ENCODE measurements around the gene PIN4. TPM values are rescaled to one million over a fixed set of nuclear protein-coding genes. Genes with fewer than 3 reads are reported as not detected.

PIN4 gene
- total and polyA plus RNA-seq, 2 of the 8 experiments (the other 6 are each of a cell fraction or from before 2014, with no cell fraction given): 4.8 to 9.4 TPM

- Histone ChIP-seq H3K79me2 (ENCODE audit: control insufficient read depth in 1 of 2, insufficient read depth in 2 of 2, low read length in 2 of 2) (peaks cover 0 to 22% of the 10 kb centered on the region in 2 experiments; a peak in 2 of 4 replicates), H4K8ac (ENCODE audit: extremely low read depth, insufficient read depth, low read length) (no peak overlapping the region), H2AK5ac (ENCODE audit: low read depth, low read length) (no peak overlapping the region), H3K36me3 (ENCODE audit: control insufficient read depth in 2 of 4, insufficient read depth in 4 of 4, low read length in 3 of 4) (peaks cover 0 to 10% (median 2%) of the 10 kb centered on the region in 4 experiments; a peak in 4 of 8 replicates), H4K91ac (replicated peaks; ENCODE audit: insufficient read length, low read length) (no peak overlapping the region), H3K9ac (replicated peaks in 1 of 4; ENCODE audit: extremely low read depth in 1 of 4, low read depth in 3 of 4, low read length in 3 of 4) (no peak overlapping the region), H2BK5ac (ENCODE audit: low read depth, low read length) (no peak overlapping the region), H4K20me1 (replicated peaks in 1 of 2; ENCODE audit: control insufficient read depth in 1 of 2, insufficient read depth in 2 of 2, low read length in 2 of 2) (no peaks in the 10 kb centered on the region), H3K4me2 (ENCODE audit: insufficient read depth in 1 of 2, low read depth in 2 of 2, low read length in 2 of 2) (no peak overlapping the region), H3K27ac (ENCODE audit: low read depth, low read length) (no peak overlapping the region), H2BK20ac (ENCODE audit: low read length) (no peak overlapping the region), H3K9me3 (ENCODE audit: insufficient read depth in 2 of 2, low read depth in 1 of 2, low read length in 1 of 2) (no peaks in the 10 kb centered on the region), H3K56ac (replicated peaks; ENCODE audit: insufficient read length, low read depth, low read length) (no peak overlapping the region), H3K27me3 (replicated peaks in 1 of 4; ENCODE audit: control insufficient read depth in 3 of 4, extremely low read depth in 1 of 4, insufficient read depth in 3 of 4, low read length in 3 of 4) (no peaks in the 10 kb centered on the region), H3K14ac (ENCODE audit: insufficient read length) (no peak overlapping the region), H2BK12ac (ENCODE audit: low read depth, low read length) (no peak overlapping the region), H3K18ac (ENCODE audit: extremely low read depth, low read length) (no peak overlapping the region), H3K4me1 (replicated peaks in 1 of 4; ENCODE audit: control insufficient read depth in 3 of 4, insufficient read depth in 4 of 4, low read length in 3 of 4) (no peaks in the 10 kb centered on the region; a peak in 1 of 7 replicates), H4K5ac (ENCODE audit: insufficient read length, low read depth, low read length) (no peak overlapping the region), H3K4me3 (ENCODE audit: extremely low read depth in 1 of 4, insufficient read depth in 2 of 4, low read depth in 3 of 4, low read length in 4 of 4) (no peak overlapping the region), H3K4ac (replicated peaks; ENCODE audit: insufficient read length, low read depth, low read length) (no peak overlapping the region), H2BK15ac (ENCODE audit: low read length) (no peak overlapping the region), H3K23me2 (ENCODE audit: low read depth, low read length) (peaks cover 2% of the 10 kb centered on the region; the same call in 1 of the 2 replicates), H3K23ac (ENCODE audit: insufficient read length) (no peak overlapping the region), H3K79me1 (ENCODE audit: low read depth, low read length) (no peaks in the 10 kb centered on the region), H2BK120ac (replicated peaks; ENCODE audit: low read depth, low read length) (no peak overlapping the region), H2AFZ (ENCODE audit: low read length) (no peak overlapping the region)
- WGBS, 2 experiments (ENCODE audit: extremely low coverage in 1 of 2, insufficient coverage in 1 of 2, insufficient read length in 1 of 2, insufficient replicate concordance in 2 of 2, low coverage in 1 of 2, low lambda C conversion rate in 2 of 2, missing lambda C conversion rate in 1 of 2): 87% methylated on average over 4 of the region's 4 CpGs; no CpG with 5 or more reads in 1 of the 2 experiments
- CTCF ChIA-PET (ENCODE audit: partially characterized antibody): no interaction called here
- DNase-seq (ENCODE audit: low read depth in 1 of 2, low spot score in 2 of 2) (no peak), FAIRE-seq (no peak)
- no peak for TF ChIP-seq SRF (IDR thresholded peaks at IDR 0.05; ENCODE audit: low read depth, low read length)
- no peak for TF ChIP-seq POLR2A (IDR thresholded peaks at IDR 0.05; ENCODE audit: control extremely low read depth in 1 of 2, low read depth in 2 of 2, low read length in 2 of 2)
- TF ChIP-seq SIX5 (IDR thresholded peaks at IDR 0.05; ENCODE audit: low read depth, low read length): no peak
- no peak for TF ChIP-seq HDAC6 (IDR thresholded peaks at IDR 0.05; ENCODE audit: low read depth, low read length)
- TF ChIP-seq POU5F1 (IDR thresholded peaks at IDR 0.05; ENCODE audit: low read depth, low read length): no peak
- no peak for TF ChIP-seq PHF8 (conservative IDR thresholded peaks at IDR 0.05; ENCODE audit: low read depth, low read length)
- no peak for TF ChIP-seq NANOG (IDR thresholded peaks at IDR 0.05; ENCODE audit: insufficient read depth, low read depth, low read length, poor library complexity, severe bottlenecking)
- TF ChIP-seq GTF2F1 (IDR thresholded peaks at IDR 0.05; ENCODE audit: borderline replicate concordance, low read depth, low read length): no peak
- TF ChIP-seq CBX8 (IDR thresholded peaks at IDR 0.05; ENCODE audit: borderline replicate concordance, low read depth, low read length): no peak
- no peak for TF ChIP-seq TBP (IDR thresholded peaks at IDR 0.05; ENCODE audit: low read depth, low read length)
- POLR2A ChIA-PET (ENCODE audit: partially characterized antibody): no interaction called here
Observed at GRCh38 chrX:72236841-72237240, 55.3 kb downstream of the PIN4 start.

All from H1 (cell line).